Natural killer cell treated with Interleukin-12 subunit alpha and Interleukin-12 subunit beta and Interleukin-15 and Interleukin-18, amount 100 ng/mL, for 72 hours (primary cell): Measurements from ENCODE around the gene SCUBE2. TPM values are rescaled to one million over a fixed set of nuclear protein-coding genes. Genes with fewer than 3 reads are reported as not detected.

Source experiments
- ATAC-seq, 2 donors: fragments of 150-1000 bp; cut with Tn5 transposase in 1 of 2; sonication (Bioruptor Pico), chemical (Tn5 transposase) in 1 of 2; 2 replicates each; pipeline ENCODE4 v1.10.0; 2021
- DNase-seq: peaks from one replicate; pipeline ENCODE4 v3.0.0; 2022; ENCODE audit warnings: low spot score
- H3K27ac Mint-ChIP-seq, 2 donors: 1 replicate in 1 of 2; 2 replicates in 1 of 2; pipeline ENCODE4 v1.8.0; 2022; ENCODE audit warnings: mixed read lengths in 2 of 2, mild to moderate bottlenecking in 1 of 2, moderate library complexity in 1 of 2
- H3K27me3 Mint-ChIP-seq, 2 donors: 1 replicate in 1 of 2; 2 replicates in 1 of 2; pipeline ENCODE4 v1.8.0; 2022; ENCODE audit warnings: mixed read lengths in 2 of 2
- H3K36me3 Mint-ChIP-seq: one replicate; pipeline ENCODE4 v1.8.0; 2022; ENCODE audit warnings: mixed read lengths
- H3K4me1 Mint-ChIP-seq, 2 donors: 1 replicate in 1 of 2; 2 replicates in 1 of 2; pipeline ENCODE4 v1.8.0; 2022; ENCODE audit warnings: low read depth in 2 of 2, mixed read lengths in 2 of 2, mild to moderate bottlenecking in 1 of 2
- H3K4me3 Mint-ChIP-seq: one replicate; pipeline ENCODE4 v1.8.0; 2022; ENCODE audit warnings: mixed read lengths
- H3K9me3 Mint-ChIP-seq: 2 replicates; pipeline ENCODE4 v1.8.0; 2022; ENCODE audit warnings: mixed read lengths
- total RNA-seq, 2 donors: library from RNA; stranded (reverse); gene quantifications; one replicate each; pipeline ENCODE4 v1.2.3, GENCODE V29; 2022

Gene SCUBE2
- total RNA-seq, 2 donors from 2014 or later: 0.40 TPM; not detected in 1

- ATAC-seq: no peak
- Mint-ChIP-seq H3K27ac (no peak overlapping the region), H3K36me3 (no peaks in the 10 kb centered on the region), H3K9me3 (no peaks in the 10 kb centered on the region), H3K27me3 (peaks cover 8 to 24% of the 10 kb centered on the region in 2 donors), H3K4me1 (no peaks in the 10 kb centered on the region), H3K4me3 (no peak overlapping the region)
- no peak for DNase-seq
These were observed 52.9 kb downstream of the SCUBE2 start for GRCh38 chr11:9038541-9038940.

GRCh38 chr11:9037963-9038362 is 53.4 kb downstream of the SCUBE2 start:
- Mint-ChIP-seq H3K27me3 (peaks cover 8 to 24% of the 10 kb centered on the region in 2 donors), H3K27ac (no peak overlapping the region), H3K36me3 (no peaks in the 10 kb centered on the region), H3K9me3 (no peaks in the 10 kb centered on the region), H3K4me3 (no peak overlapping the region), H3K4me1 (no peaks in the 10 kb centered on the region)
- ATAC-seq: no peak
- DNase-seq: no peak

DNA sequence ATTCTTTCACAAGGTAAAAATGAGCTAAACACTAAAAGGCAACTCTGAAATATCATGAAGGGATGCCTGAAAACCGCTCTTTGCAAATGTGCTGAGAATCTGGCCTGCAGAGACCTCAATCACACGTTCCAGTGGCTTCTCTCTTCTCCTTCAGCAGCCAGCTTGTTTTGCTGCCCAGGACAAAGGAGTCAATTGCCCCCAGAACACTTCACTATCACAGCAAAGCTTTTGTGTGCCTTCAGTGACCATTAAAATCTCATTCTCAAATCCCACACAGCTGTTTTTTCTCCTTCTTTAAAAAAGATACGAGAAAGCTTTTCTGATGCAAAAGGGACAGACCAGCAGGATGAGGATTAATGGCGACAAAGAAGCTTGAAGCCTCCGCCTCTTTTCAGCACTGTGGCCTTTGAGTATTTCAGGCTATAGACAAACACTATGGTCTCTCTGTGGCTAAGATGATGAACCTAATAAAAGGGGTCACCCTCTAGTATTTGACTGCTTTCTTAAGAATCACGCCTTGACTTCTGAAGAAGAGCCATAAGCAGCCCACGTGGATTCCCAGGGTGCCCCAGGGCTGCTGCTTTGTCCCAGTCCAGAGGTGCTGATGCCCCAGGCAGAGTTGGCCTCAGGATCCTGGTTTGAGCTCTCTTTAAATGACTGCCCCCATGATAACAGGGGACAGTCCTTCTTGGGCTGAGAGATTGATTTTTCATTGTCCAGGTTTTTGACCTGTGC is 54.2 kb downstream of the SCUBE2 start:
- Mint-ChIP-seq H3K4me3 (no peak overlapping the region), H3K27me3 (peaks cover 8 to 24% of the 10 kb centered on the region in 2 donors), H3K9me3 (no peaks in the 10 kb centered on the region), H3K4me1 (no peaks in the 10 kb centered on the region), H3K36me3 (no peaks in the 10 kb centered on the region), H3K27ac (no peak overlapping the region)
- ATAC-seq (no peak), DNase-seq (no peak)

DNA sequence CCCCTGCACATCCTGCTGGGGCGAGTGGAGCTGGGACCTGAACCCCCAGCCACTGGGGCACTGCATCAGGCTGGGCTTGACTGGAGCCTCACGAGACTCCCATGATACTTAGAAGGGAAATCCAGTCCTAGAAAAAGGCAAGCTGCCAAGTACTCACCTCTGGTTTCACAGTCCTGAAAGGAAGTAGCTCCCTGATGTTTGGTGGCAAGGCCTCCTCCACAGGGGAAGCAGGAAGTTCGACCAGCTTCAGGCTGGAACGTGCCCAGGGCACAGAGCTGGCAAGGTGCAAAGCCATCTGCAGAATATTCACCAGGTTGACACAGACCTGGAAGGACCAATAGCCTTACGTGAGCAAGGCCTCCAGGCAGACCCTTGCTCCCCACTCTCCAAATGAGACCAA is 60.8 kb downstream of the SCUBE2 start:
- no peak for DNase-seq
- H3K27me3 Mint-ChIP-seq: peaks cover 4 to 9% of the 10 kb centered on the region in 2 donors
- H3K27ac Mint-ChIP-seq: no peak overlapping the region
- H3K9me3 Mint-ChIP-seq: no peaks in the 10 kb centered on the region
- H3K4me1 Mint-ChIP-seq: no peaks in the 10 kb centered on the region
- H3K36me3 Mint-ChIP-seq: no peaks in the 10 kb centered on the region
- no peak for ATAC-seq
- no peak overlapping the region for H3K4me3 Mint-ChIP-seq

DNA sequence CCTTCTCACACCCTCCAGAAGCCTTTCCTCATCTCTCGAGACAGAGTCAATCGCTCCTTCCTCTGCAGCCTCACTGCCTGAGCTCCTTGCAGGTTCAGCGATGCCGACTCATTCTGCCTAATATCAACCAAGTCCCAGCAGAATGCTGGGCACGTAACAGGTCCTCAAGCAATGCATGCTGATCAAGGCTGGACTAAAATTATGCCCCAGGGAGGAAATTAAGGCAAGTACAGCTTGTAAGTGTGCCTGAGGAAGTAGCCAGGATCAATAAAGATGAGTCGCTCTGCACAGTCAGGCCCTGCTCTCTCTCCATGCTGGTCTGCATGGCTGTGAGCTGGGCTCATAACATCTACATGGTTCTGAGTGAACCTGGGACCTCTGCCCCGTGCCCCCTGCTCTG is 62.0 kb downstream of the SCUBE2 start:
- H3K9me3 Mint-ChIP-seq: no peaks in the 10 kb centered on the region
- no peaks in the 10 kb centered on the region for H3K36me3 Mint-ChIP-seq
- H3K4me3 Mint-ChIP-seq: no peak overlapping the region
- peaks cover 7 to 20% of the 10 kb centered on the region in 2 donors for H3K27me3 Mint-ChIP-seq
- ATAC-seq (no peak), DNase-seq (no peak)
- no peaks in the 10 kb centered on the region for H3K4me1 Mint-ChIP-seq
- no peak overlapping the region for H3K27ac Mint-ChIP-seq

GRCh38 chr11:9028581-9028980 is 62.8 kb downstream of the SCUBE2 start:
- Mint-ChIP-seq H3K4me1 (no peaks in the 10 kb centered on the region), H3K4me3 (no peak overlapping the region), H3K27me3 (peaks cover 7 to 17% of the 10 kb centered on the region in 2 donors), H3K9me3 (no peaks in the 10 kb centered on the region), H3K36me3 (no peaks in the 10 kb centered on the region), H3K27ac (no peak overlapping the region)
- DNase-seq (no peak), ATAC-seq (no peak)

- H3K9me3 Mint-ChIP-seq: no peaks in the 10 kb centered on the region
- H3K4me3 Mint-ChIP-seq: no peak overlapping the region
- no peak overlapping the region for H3K27ac Mint-ChIP-seq
- H3K27me3 Mint-ChIP-seq: peaks cover 19 to 33% of the 10 kb centered on the region in 2 donors
- ATAC-seq (no peak), DNase-seq (no peak)
- H3K36me3 Mint-ChIP-seq: no peaks in the 10 kb centered on the region
- no peaks in the 10 kb centered on the region for H3K4me1 Mint-ChIP-seq
These were observed 66.1 kb downstream of the SCUBE2 start for GRCh38 chr11:9025101-9025850.

DNA sequence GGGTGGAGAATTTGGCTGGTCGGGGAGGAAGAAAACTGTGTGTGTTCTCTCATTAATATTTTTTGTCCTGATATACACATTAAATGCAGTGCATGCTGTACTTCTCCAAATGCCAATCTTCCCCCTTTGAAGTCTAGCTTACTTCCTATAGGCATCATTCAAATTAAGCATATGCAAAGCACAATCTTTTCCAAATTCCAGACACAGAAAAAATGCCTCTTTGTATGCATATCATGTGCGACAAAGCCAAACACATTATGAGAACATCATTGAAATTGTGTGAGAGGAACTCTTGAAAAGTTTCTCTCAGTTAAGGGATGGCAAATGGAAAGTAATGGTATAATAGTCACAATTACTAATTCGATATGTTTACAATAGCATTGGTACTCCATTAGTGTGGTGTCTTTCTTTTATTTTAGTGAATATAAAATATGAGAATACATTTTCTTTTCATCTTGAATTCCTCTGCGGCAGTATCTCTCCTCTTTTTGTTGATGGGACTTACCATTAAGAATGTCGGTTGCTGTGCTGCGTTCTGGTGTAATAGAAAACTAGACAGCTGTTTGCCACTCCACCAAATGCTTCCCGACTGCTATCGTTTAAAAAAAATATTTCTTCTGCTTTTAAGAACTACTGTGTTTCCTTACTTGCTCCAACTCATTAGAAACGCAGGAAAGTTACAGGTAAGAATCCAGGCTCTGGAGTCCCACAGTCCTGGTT is 68.3 kb downstream of the SCUBE2 start:
- peaks cover 19 to 33% of the 10 kb centered on the region in 2 donors for H3K27me3 Mint-ChIP-seq

DNA sequence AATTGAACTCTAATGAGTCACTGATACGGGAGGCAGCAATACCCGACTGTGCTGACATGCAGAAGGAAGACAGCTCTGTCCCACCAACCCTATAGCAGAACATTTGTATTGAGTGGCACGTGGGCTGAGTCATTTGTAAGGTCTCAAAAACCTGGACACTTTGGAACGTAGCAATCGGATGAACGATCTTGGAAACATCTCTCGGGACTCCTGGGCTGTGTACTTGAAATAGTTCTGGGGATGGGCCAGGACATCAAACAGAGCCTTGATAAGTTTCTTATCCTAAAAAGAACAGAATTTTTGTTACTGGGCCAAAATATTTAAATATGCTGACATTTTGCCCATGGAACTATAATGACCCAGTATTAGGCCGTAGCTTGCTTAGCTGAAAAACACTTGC is 70.5 kb downstream of the SCUBE2 start:
- no peaks in the 10 kb centered on the region for H3K9me3 Mint-ChIP-seq
- no peak for ATAC-seq
- H3K27me3 Mint-ChIP-seq: peaks cover 19 to 33% of the 10 kb centered on the region in 2 donors
- H3K4me1 Mint-ChIP-seq: no peaks in the 10 kb centered on the region
- H3K4me3 Mint-ChIP-seq: no peak overlapping the region
- no peak overlapping the region for H3K27ac Mint-ChIP-seq
- no peaks in the 10 kb centered on the region for H3K36me3 Mint-ChIP-seq
- no peak for DNase-seq

More for the DNA sequence above, 68.3 kb downstream of the SCUBE2 start:
- H3K27ac Mint-ChIP-seq: no peak overlapping the region
- H3K4me1 Mint-ChIP-seq: no peaks in the 10 kb centered on the region
- no peaks in the 10 kb centered on the region for H3K9me3 Mint-ChIP-seq
- no peak overlapping the region for H3K4me3 Mint-ChIP-seq
- H3K36me3 Mint-ChIP-seq: no peaks in the 10 kb centered on the region
- no peak for DNase-seq
- ATAC-seq: no peak

- Mint-ChIP-seq H3K4me1 (peaks cover 0 to 6% of the 10 kb centered on the region in 2 donors), H3K27me3 (peaks cover 22 to 24% of the 10 kb centered on the region in 2 donors), H3K4me3 (no peak overlapping the region), H3K36me3 (no peaks in the 10 kb centered on the region), H3K9me3 (no peaks in the 10 kb centered on the region), H3K27ac (no peak overlapping the region)
- no peak for DNase-seq
- ATAC-seq: no peak
These were observed 71.5 kb downstream of the SCUBE2 start for GRCh38 chr11:9019861-9020260.

GRCh38 chr11:9017773-9018172 is 73.6 kb downstream of the SCUBE2 start:
- H3K27me3 Mint-ChIP-seq: peaks cover 18 to 21% of the 10 kb centered on the region in 2 donors
- no peak overlapping the region for H3K4me3 Mint-ChIP-seq
- ATAC-seq (no peak), DNase-seq (no peak)
- H3K27ac Mint-ChIP-seq: no peak overlapping the region
- H3K9me3 Mint-ChIP-seq: no peaks in the 10 kb centered on the region
- no peaks in the 10 kb centered on the region for H3K36me3 Mint-ChIP-seq
- H3K4me1 Mint-ChIP-seq: peaks cover 0 to 6% of the 10 kb centered on the region in 2 donors

- DNase-seq (no peak), ATAC-seq (no peak)
- no peaks in the 10 kb centered on the region for H3K9me3 Mint-ChIP-seq
- peaks cover 0 to 6% of the 10 kb centered on the region in 2 donors for H3K4me1 Mint-ChIP-seq
- no peaks in the 10 kb centered on the region for H3K36me3 Mint-ChIP-seq
- peaks cover 11 to 14% of the 10 kb centered on the region in 2 donors for H3K27me3 Mint-ChIP-seq
- no peak overlapping the region for H3K27ac Mint-ChIP-seq
- H3K4me3 Mint-ChIP-seq: no peak overlapping the region
These were observed 74.3 kb downstream of the SCUBE2 start for GRCh38 chr11:9016916-9017642.

GRCh38 chr11:9015677-9016076 is 75.7 kb downstream of the SCUBE2 start:
- H3K4me1 Mint-ChIP-seq: peaks cover 0 to 6% of the 10 kb centered on the region in 2 donors
- peaks cover 15 to 17% of the 10 kb centered on the region in 2 donors for H3K27me3 Mint-ChIP-seq
- ATAC-seq (peak; percentile 64 to 75), DNase-seq (no peak)
- H3K27ac Mint-ChIP-seq: no peak overlapping the region
- no peak overlapping the region for H3K4me3 Mint-ChIP-seq
- no peaks in the 10 kb centered on the region for H3K9me3 Mint-ChIP-seq
- H3K36me3 Mint-ChIP-seq: no peaks in the 10 kb centered on the region
